ENCODE data around the gene ARID3A. TPM values are rescaled to one million over a fixed set of nuclear protein-coding genes. Genes with fewer than 3 reads are reported as not detected.

Gene ARID3A
- total and polyA plus RNA-seq, 2 of the 4 experiments (the other 2 are of a cell fraction): 16.0 to 23.1 TPM

- Histone ChIP-seq H2BK15ac (ENCODE audit: low read depth, low read length) (no peak overlapping the region), H3K56ac (ENCODE audit: extremely low read depth, insufficient read depth, low read length) (no peak overlapping the region), H4K20me1 (ENCODE audit: insufficient read depth, low read length) (peaks cover 59% of the 10 kb centered on the region), H3K9me1 (ENCODE audit: insufficient read depth, low read length) (0 out of 2 replicates have a peak, but pooled peaks cover 2% of the 10 kb centered on the region), H3K27me3 (ENCODE audit: control insufficient read depth, insufficient read depth, low read length) (no peaks in the 10 kb centered on the region), H2AK5ac (ENCODE audit: low read depth, low read length) (no peak overlapping the region), H3K9ac (ENCODE audit: low read depth, low read length) (no peak overlapping the region), H3K4me2 (ENCODE audit: low read depth, low read length) (no peak overlapping the region), H2AFZ (replicated peaks; ENCODE audit: low read length, poor library complexity) (no peak overlapping the region), H3K79me1 (ENCODE audit: low read depth in 1 of 2, low read length in 2 of 2) (peaks cover 12 to 70% of the 10 kb centered on the region in 2 experiments), H3K4me3 (ENCODE audit: insufficient read depth, low read depth, low read length) (no peak overlapping the region), H2BK20ac (ENCODE audit: low read depth, low read length) (no peak overlapping the region), H3K9me3 (ENCODE audit: control insufficient read depth, insufficient read depth, low read length) (no peaks in the 10 kb centered on the region), H2BK5ac (ENCODE audit: low read depth, low read length, poor library complexity, severe bottlenecking) (no peak overlapping the region), H3K18ac (ENCODE audit: low read depth, low read length) (no peak overlapping the region), H4K5ac (ENCODE audit: low read depth, low read length) (no peak overlapping the region), H3K23ac (ENCODE audit: low read depth, low read length) (no peak overlapping the region), H3K4ac (ENCODE audit: low read depth, low read length) (no peak overlapping the region), H3K14ac (replicated peaks; ENCODE audit: low read depth, low read length) (no peak overlapping the region), H4K8ac (ENCODE audit: low read depth in 2 of 2, low read length in 2 of 2) (no peak overlapping the region), H2BK120ac (ENCODE audit: low read depth, low read length) (no peak overlapping the region), H3K36me3 (ENCODE audit: control insufficient read depth, insufficient read depth, low read length) (peaks cover 26% of the 10 kb centered on the region; the same call in 1 of the 2 replicates), H3K4me1 (ENCODE audit: control insufficient read depth, insufficient read depth, low read length) (peaks cover 14% of the 10 kb centered on the region), H3K27ac (ENCODE audit: insufficient read depth, low read length) (no peak overlapping the region), H2AK9ac (replicated peaks; ENCODE audit: low read depth, low read length, poor library complexity) (no peak overlapping the region), H4K91ac (ENCODE audit: insufficient read depth, low read depth, low read length) (no peak overlapping the region)
- CTCF ChIA-PET: no interaction called here
- WGBS, 2 experiments (ENCODE audit: extremely low coverage in 2 of 2, insufficient read length in 1 of 2): 92% methylated on average over 31 of the region's 47 CpGs; no CpG with 5 or more reads in 1 of the 2 experiments
- in situ Hi-C loops (cut with MboI; ENCODE audit: low sequenced_read_pairs): no loop called here
- TF ChIP-seq CTCF (conservative IDR thresholded peaks at IDR 0.05; ENCODE audit: low read depth, low read length): no peak
- TF ChIP-seq ELK1 (IDR thresholded peaks at IDR 0.05; ENCODE audit: borderline replicate concordance, low read depth, low read length): no peak
- TF ChIP-seq USF2 (IDR thresholded peaks at IDR 0.05; ENCODE audit: low read depth, low read length): no peak
- TF ChIP-seq MAFK (IDR thresholded peaks at IDR 0.05; ENCODE audit: low read depth, low read length): no peak
- TF ChIP-seq MAZ (IDR thresholded peaks at IDR 0.05; ENCODE audit: borderline replicate concordance, low read depth, low read length): no peak
- no peak for TF ChIP-seq RFX5 (IDR thresholded peaks at IDR 0.05; ENCODE audit: low read depth, low read length)
- TF ChIP-seq SMC3 (IDR thresholded peaks at IDR 0.05; ENCODE audit: low read depth, low read length): no peak
- no peak for TF ChIP-seq POLR2A (IDR thresholded peaks at IDR 0.05; ENCODE audit: low read depth, low read length)
- TF ChIP-seq CEBPB (IDR thresholded peaks at IDR 0.05; ENCODE audit: low read depth, low read length): no peak
- TF ChIP-seq FOS (IDR thresholded peaks at IDR 0.05; ENCODE audit: low read depth, low read length): no peak
- TF ChIP-seq BHLHE40 (IDR thresholded peaks at IDR 0.05; ENCODE audit: low read depth, low read length): no peak
- no peak for TF ChIP-seq MXI1 (IDR thresholded peaks at IDR 0.05; ENCODE audit: borderline replicate concordance, low read depth, low read length)
- TF ChIP-seq NFE2L2 (IDR thresholded peaks at IDR 0.05; ENCODE audit: low read depth, low read length): no peak
- TF ChIP-seq RCOR1 (IDR thresholded peaks at IDR 0.05; ENCODE audit: insufficient replicate concordance, low read length): no peak
- no peak for DNase-seq
- POLR2A ChIA-PET (ENCODE audit: unreplicated experiment): no interaction called here
- no TSS peak for BruUV-seq (replicated peaks)
- dilution Hi-C loops (cut with HindIII; ENCODE audit: low sequenced_read_pairs, unreplicated experiment): no loop called here
- intact Hi-C loops (cut with micrococcal nuclease): no loop called here
- no peak for ATAC-seq (ENCODE audit: low read depth)
These were observed 22.1 kb downstream of the ARID3A start for GRCh38 chr19:947707-948539.

All from IMR-90 (cell line).